Spleen (tissue), 11 donors: ENCODE data around the gene COL27A1. TPM values are rescaled to one million over a fixed set of nuclear protein-coding genes. Genes with fewer than 3 reads are reported as not detected.

Experiments used
- DNase-seq: peaks from one replicate; pipeline ENCODE4 v3.0.0-alpha.2; 2020
- H3K27ac ChIP-seq, 8 donors: fragments of 200-600 bp; sonication (generic) in 7 of 8; 1 replicate in 4 of 8; 2 replicates in 4 of 8; pipeline versions ENCODE4 v1.5.0 to v1.8.0; 2016 to 2021; ENCODE audit warnings: inconsistent platforms in 4 of 8, mild to moderate bottlenecking in 4 of 8, moderate library complexity in 1 of 8
- H3K27me3 ChIP-seq, 7 donors: fragments of 200-600 bp; sonication (generic) in 6 of 7; replicated peaks in 1 of 7; 1 replicate in 4 of 7; 2 replicates in 3 of 7; pipeline versions ENCODE4 v1.5.0 to v1.8.0; 2016 to 2021; ENCODE audit warnings: inconsistent platforms in 3 of 7, mild to moderate bottlenecking in 1 of 7
- H3K36me3 ChIP-seq, 6 donors: fragments of 200-600 bp; sonication (generic) in 5 of 6; 1 replicate in 4 of 6; 2 replicates in 2 of 6; pipeline versions ENCODE4 v1.5.0 to v1.8.0; 2016 to 2021; ENCODE audit warnings: inconsistent platforms in 2 of 6
- H3K4me1 ChIP-seq, 6 donors: fragments of 200-600 bp; sonication (generic) in 5 of 6; 1 replicate in 3 of 6; 2 replicates in 3 of 6; pipeline versions ENCODE4 v1.5.0 to v1.8.0; 2016 to 2021; ENCODE audit warnings: inconsistent platforms in 3 of 6
- H3K4me3 ChIP-seq, 8 donors: fragments of 200-600 bp; sonication (generic) in 7 of 8; 1 replicate in 4 of 8; 2 replicates in 4 of 8; pipeline versions ENCODE4 v1.5.0 to v1.8.0; 2016 to 2021; ENCODE audit warnings: inconsistent platforms in 4 of 8, mild to moderate bottlenecking in 4 of 8, moderate library complexity in 2 of 8
- H3K9me3 ChIP-seq, 8 donors: fragments of 200-600 bp; sonication (generic) in 7 of 8; 1 replicate in 4 of 8; 2 replicates in 4 of 8; pipeline versions ENCODE4 v1.5.0 to v1.8.0; 2016 to 2021; ENCODE audit warnings: inconsistent platforms in 4 of 8
- POLR2A ChIP-seq, 3 donors: fragments of 450-650 bp; IDR thresholded peaks; one replicate each; pipeline ENCODE4 v1.5.1; 2017; ENCODE audit warnings: antibody characterized with exemption in 3 of 3, mild to moderate bottlenecking in 1 of 3
- POLR2AphosphoS5 ChIP-seq, 3 donors: sonication (generic); formaldehyde crosslinking; IDR thresholded peaks; one replicate each; pipeline ENCODE4 v1.5.1; 2017; ENCODE audit warnings: antibody characterized with exemption in 3 of 3
- WGBS, 5 donors: extraction: QIAGEN DNeasy Blood & Tissue Kit in 3 of 5; methylation state at CpG; one replicate each; pipeline versions ENCODE4 v1.1.5 to v1.1.7; 2013 to 2018; 5-methylcytosine and 5-hydroxymethylcytosine counted together
- intact Hi-C: fragments of 100-400 bp; cut with DNase I; formaldehyde crosslinking; loops from one replicate; pipeline ENCODE4 v1.15.0; 2023; ENCODE audit warnings: low total_unique reads
- polyA plus RNA-seq, 3 donors: library from polyadenylated mRNA; stranded (reverse); fragments of 200-250 nt; gene quantifications; one replicate each; pipeline ENCODE4 v1.2.1, GENCODE V29; 2013
- total RNA-seq, 7 donors: library from RNA; depleted of rRNA in 3 of 7; stranded (reverse); fragments of >200 nt in 3 of 7; fragmentation: NEBNext Ultra II Directional in 4 of 7; extraction: Animal tissue kit (Norgen Biotek cat#: 25700) in 4 of 7; gene quantifications; one replicate each; pipeline versions ENCODE4 v1.1.0 to v1.2.1, GENCODE V29; 2016 to 2021
- TF ChIP-seq, protein P1 (sequence below), 11 experiments: fragments of 200-600 bp in 7 of 11; fragments of 450-650 bp in 4 of 11; sonication (generic) in 4 of 11; IDR thresholded peaks in 8 of 11; conservative IDR thresholded peaks in 3 of 11; 1 replicate in 7 of 11; 2 replicates in 4 of 11; pipeline versions ENCODE4 v1.4.0 to v1.8.0; 2016 to 2021; ENCODE audit warnings: antibody characterized with exemption in 11 of 11, inconsistent platforms in 4 of 11, mild to moderate bottlenecking in 1 of 11
- donor health status: healthy with polysubstance abuse.
- donor health status: DM: no; HTN: no; CAD: no; lungs with moderate emphysema.
- donor health status: DM: no; HTN: no; CAD: no.
- donor health status: Bipolar disorder and iron deficiency.
- donor health status: healthy.
- donor health status: DM: no; HTN: no; CAD: no.
- donor health status: DM: yes; HTN: yes; CAD: no.

Gene COL27A1
- total and polyA plus RNA-seq, 10 donors: 2.1 to 23.4 (median 6.1) TPM

DNA sequence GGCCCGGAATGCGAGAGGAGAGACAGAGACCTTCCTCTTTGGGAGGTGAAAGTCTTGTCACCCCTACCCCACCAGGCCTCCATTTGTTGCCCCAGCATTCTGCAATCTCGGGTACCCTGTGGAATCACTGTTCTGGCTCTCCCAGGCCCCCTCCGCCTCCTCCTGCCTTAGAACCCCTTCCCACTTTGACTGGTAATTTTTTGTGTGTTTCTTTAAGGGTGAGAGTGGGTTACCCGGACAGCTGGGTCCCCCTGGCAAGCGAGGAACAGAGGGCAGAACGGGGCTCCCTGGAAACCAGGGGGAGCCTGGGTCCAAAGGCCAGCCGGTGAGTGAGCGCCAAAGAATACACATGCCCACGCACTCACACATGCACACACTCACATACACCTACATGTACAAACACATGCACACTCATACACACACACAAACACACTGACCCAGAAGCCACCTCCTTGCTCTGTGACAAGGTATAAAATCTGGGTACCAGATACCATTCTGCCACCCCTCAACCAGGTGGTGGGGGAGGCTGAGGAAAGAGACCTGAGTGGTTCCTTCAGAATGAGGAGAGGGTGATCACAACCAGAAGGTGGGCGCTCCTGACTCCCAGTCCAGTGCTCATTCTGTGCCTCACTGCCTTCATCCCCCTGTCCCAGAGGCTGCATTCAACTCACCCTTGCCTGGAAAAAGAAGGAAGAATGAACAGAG is 136.7 kb downstream of the COL27A1 start:
- no peaks in the 10 kb centered on the region for H3K36me3 ChIP-seq
- intact Hi-C loops: loop anchor here (10.0 kb wide), 1 partner anchor 207 kb away; no protein-coding TSS in a partner anchor

DNA sequence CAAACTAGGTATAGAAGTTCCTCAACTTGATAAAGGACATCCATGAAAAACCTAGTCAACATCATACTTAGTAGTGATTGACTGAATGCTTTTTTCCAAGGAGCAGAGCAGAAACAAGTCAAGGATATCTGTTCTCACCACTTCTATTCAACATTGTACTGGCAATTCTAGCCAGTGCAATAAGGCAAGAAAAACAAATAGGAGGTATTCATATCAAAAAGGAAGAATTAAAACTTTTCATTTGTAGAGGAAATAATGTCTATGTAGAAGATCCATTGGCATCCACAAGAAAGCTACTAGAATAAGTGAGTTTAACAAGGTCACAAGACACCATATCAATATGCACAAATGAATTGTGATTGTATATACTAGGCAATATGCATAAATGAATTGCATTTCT is 139.3 kb downstream of the COL27A1 start:
- no peaks in the 10 kb centered on the region for H3K36me3 ChIP-seq
- intact Hi-C loops: loop anchor here (10.0 kb wide), 1 partner anchor 210 kb away; no protein-coding TSS in a partner anchor

More for the DNA sequence above, 136.7 kb downstream of the COL27A1 start:
- H3K9me3 ChIP-seq: peaks cover 0 to 30% (median 27%) of the 10 kb centered on the region in 8 donors
- H3K27me3 ChIP-seq: peaks cover 0 to 12% (median 0%) of the 10 kb centered on the region in 7 donors
- WGBS, 5 donors: 83 to 89% (median 87%) methylated on average over 11 of the region's 11 CpGs
- peak; percentile 38 for DNase-seq
- H3K4me3 ChIP-seq: no peak overlapping the region
- no peak overlapping the region for H3K27ac ChIP-seq
- TF ChIP-seq POLR2A (IDR thresholded peaks at IDR 0.05) (no peak), POLR2AphosphoS5 (IDR thresholded peaks at IDR 0.05) (no peak)
- TF ChIP-seq, protein P1, sequence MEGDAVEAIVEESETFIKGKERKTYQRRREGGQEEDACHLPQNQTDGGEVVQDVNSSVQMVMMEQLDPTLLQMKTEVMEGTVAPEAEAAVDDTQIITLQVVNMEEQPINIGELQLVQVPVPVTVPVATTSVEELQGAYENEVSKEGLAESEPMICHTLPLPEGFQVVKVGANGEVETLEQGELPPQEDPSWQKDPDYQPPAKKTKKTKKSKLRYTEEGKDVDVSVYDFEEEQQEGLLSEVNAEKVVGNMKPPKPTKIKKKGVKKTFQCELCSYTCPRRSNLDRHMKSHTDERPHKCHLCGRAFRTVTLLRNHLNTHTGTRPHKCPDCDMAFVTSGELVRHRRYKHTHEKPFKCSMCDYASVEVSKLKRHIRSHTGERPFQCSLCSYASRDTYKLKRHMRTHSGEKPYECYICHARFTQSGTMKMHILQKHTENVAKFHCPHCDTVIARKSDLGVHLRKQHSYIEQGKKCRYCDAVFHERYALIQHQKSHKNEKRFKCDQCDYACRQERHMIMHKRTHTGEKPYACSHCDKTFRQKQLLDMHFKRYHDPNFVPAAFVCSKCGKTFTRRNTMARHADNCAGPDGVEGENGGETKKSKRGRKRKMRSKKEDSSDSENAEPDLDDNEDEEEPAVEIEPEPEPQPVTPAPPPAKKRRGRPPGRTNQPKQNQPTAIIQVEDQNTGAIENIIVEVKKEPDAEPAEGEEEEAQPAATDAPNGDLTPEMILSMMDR (IDR thresholded peaks at IDR 0.05 in 8 of 11, conservative IDR thresholded peaks at IDR 0.05 in 3 of 11): no peak
- H3K4me1 ChIP-seq: peaks cover 0 to 15% (median 4%) of the 10 kb centered on the region in 6 donors

DNA sequence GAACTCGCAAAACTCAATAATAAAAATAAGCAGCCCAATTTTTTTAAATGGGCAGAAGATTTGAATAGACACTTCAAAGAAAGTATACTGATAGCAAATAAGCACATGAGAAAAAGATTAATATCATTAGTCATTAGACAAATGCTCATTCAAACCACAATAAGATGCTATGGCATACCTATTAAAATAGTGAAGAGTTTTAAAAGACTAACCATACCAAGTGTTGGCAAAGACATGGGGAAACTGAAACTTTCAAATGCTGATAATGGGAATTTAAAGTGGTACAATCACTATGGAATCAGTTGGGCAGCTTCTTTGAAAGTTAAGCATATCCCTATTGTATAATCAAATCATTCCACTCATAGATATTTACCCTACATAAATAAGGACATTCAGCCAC is 141.0 kb downstream of the COL27A1 start:
- WGBS, 5 donors: 95 to 100% (median 98%) methylated on average over 1 of the region's 1 CpG

More for the DNA sequence above, 139.3 kb downstream of the COL27A1 start:
- peaks cover 0 to 4% (median 0%) of the 10 kb centered on the region in 6 donors for H3K4me1 ChIP-seq
- H3K4me3 ChIP-seq: no peak overlapping the region
- no peak overlapping the region for H3K27ac ChIP-seq
- H3K9me3 ChIP-seq: peaks cover 0 to 30% (median 27%) of the 10 kb centered on the region in 8 donors
- TF ChIP-seq, protein P1 (IDR thresholded peaks at IDR 0.05 in 8 of 11, conservative IDR thresholded peaks at IDR 0.05 in 3 of 11): no peak
- TF ChIP-seq POLR2A (IDR thresholded peaks at IDR 0.05) (no peak), POLR2AphosphoS5 (IDR thresholded peaks at IDR 0.05) (no peak)
- H3K27me3 ChIP-seq: peaks cover 0 to 12% (median 0%) of the 10 kb centered on the region in 7 donors
- no peak for DNase-seq

More for the DNA sequence above, 141.0 kb downstream of the COL27A1 start:
- no peak overlapping the region for H3K27ac ChIP-seq
- H3K4me3 ChIP-seq: no peak overlapping the region
- H3K36me3 ChIP-seq: no peaks in the 10 kb centered on the region
- intact Hi-C loops: loop anchor here (10.0 kb wide), 1 partner anchor 212 kb away; no protein-coding TSS in a partner anchor
- H3K4me1 ChIP-seq: no peaks in the 10 kb centered on the region
- no peak for TF ChIP-seq POLR2AphosphoS5 (IDR thresholded peaks at IDR 0.05)
- TF ChIP-seq, protein P1 (IDR thresholded peaks at IDR 0.05 in 8 of 11, conservative IDR thresholded peaks at IDR 0.05 in 3 of 11): no peak
- TF ChIP-seq POLR2A (IDR thresholded peaks at IDR 0.05): no peak
- peaks cover 0 to 30% (median 27%) of the 10 kb centered on the region in 8 donors for H3K9me3 ChIP-seq
- no peak for DNase-seq
- H3K27me3 ChIP-seq: peaks cover 0 to 10% (median 0%) of the 10 kb centered on the region in 7 donors
